Thymus (tissue), 11 donors: ENCODE measurements around the gene MUC20. TPM values are rescaled to one million over a fixed set of nuclear protein-coding genes. Genes with fewer than 3 reads are reported as not detected.
"Not testable (repeated sequence)": the region's sequence is repeated elsewhere in the genome, so short reads cannot be mapped to it uniquely, and the experiment has no call there.

Experiments used
- DNase-seq, 9 donors: peaks; one replicate each; pipeline ENCODE4 v3.0.0-alpha.2; 2013; ENCODE audit warnings: low spot score in 9 of 9, low read depth in 6 of 9, missing footprints in 1 of 9
- H3K27ac ChIP-seq, 2 donors: one replicate each; pipeline ENCODE4 v1.5.1; 2013; ENCODE audit warnings: control low read depth in 1 of 2, low read depth in 1 of 2, low read length in 1 of 2, mild to moderate bottlenecking in 1 of 2, moderate library complexity in 1 of 2
- H3K27me3 ChIP-seq, 2 donors: one replicate each; pipeline ENCODE4 v1.5.1; 2013; ENCODE audit warnings: low read length in 1 of 2; ENCODE audit not compliant: control insufficient read depth in 2 of 2, insufficient read depth in 1 of 2
- H3K36me3 ChIP-seq, 2 donors: one replicate each; pipeline ENCODE4 v1.5.1; 2013; ENCODE audit warnings: low read length in 1 of 2, mild to moderate bottlenecking in 1 of 2, moderate library complexity in 1 of 2; ENCODE audit not compliant: control insufficient read depth in 2 of 2, insufficient read depth in 2 of 2
- H3K4me1 ChIP-seq, 2 donors: one replicate each; pipeline ENCODE4 v1.5.1; 2013; ENCODE audit warnings: low read length in 2 of 2; ENCODE audit not compliant: control insufficient read depth in 2 of 2, insufficient read depth in 2 of 2
- H3K4me3 ChIP-seq, 2 donors: one replicate each; pipeline ENCODE4 v1.5.1; 2013; ENCODE audit warnings: low read length in 2 of 2, control low read depth in 1 of 2, mild to moderate bottlenecking in 1 of 2
- H3K9me3 ChIP-seq, 2 donors: one replicate each; pipeline ENCODE4 v1.5.1; 2013; ENCODE audit warnings: low read length in 1 of 2, mild to moderate bottlenecking in 1 of 2; ENCODE audit not compliant: control insufficient read depth in 2 of 2, insufficient read depth in 1 of 2
- WGBS: extraction: QIAGEN DNeasy Blood & Tissue Kit; methylation state at CpG from one replicate; pipeline ENCODE4 v1.1.7; 2013; 5-methylcytosine and 5-hydroxymethylcytosine counted together
- polyA plus RNA-seq: library from polyadenylated mRNA; stranded (reverse); fragments of 200-250 nt; gene quantifications from one replicate; pipeline ENCODE4 v1.2.3, GENCODE V29; 2013
- total RNA-seq: library from RNA; stranded (reverse); fragments of 120-200 nt; gene quantifications from one replicate; pipeline ENCODE4 v1.2.4, GENCODE V29; 2013
- donor health status: healthy.

MUC20 gene
- total and polyA plus RNA-seq, 2 donors = 1.2 to 5.7 TPM

- DNase-seq = no peak
- no peaks in the 10 kb centered on the region for H3K36me3 ChIP-seq
- no peaks in the 10 kb centered on the region for H3K4me1 ChIP-seq
- peaks cover 0 to 8% of the 10 kb centered on the region in 2 donors for H3K27me3 ChIP-seq
- peaks cover 0 to 6% of the 10 kb centered on the region in 2 donors for H3K9me3 ChIP-seq
- 97% methylated on average over 10 of the region's 10 CpGs for WGBS
- H3K27ac ChIP-seq = no peak overlapping the region
- no peak overlapping the region for H3K4me3 ChIP-seq
Observed at GRCh38 chr3:195769551-195769950, 48.8 kb downstream of the MUC20 start.

GRCh38 chr3:195770081-195770840, 49.5 kb downstream of the MUC20 start:
- no peak for DNase-seq
- H3K9me3 ChIP-seq = peaks cover 0 to 6% of the 10 kb centered on the region in 2 donors
- peaks cover 0 to 2% of the 10 kb centered on the region in 2 donors for H3K27me3 ChIP-seq
- no peaks in the 10 kb centered on the region for H3K4me1 ChIP-seq
- H3K36me3 ChIP-seq = no peaks in the 10 kb centered on the region
- H3K27ac ChIP-seq = no peak overlapping the region
- WGBS = 91% methylated on average over 16 of the region's 16 CpGs
- H3K4me3 ChIP-seq = no peak overlapping the region

- WGBS = 95% methylated on average over 24 of the region's 28 CpGs
- H3K9me3 ChIP-seq, H3K4me1 ChIP-seq, H3K27ac ChIP-seq, H3K4me3 ChIP-seq, DNase-seq, H3K27me3 ChIP-seq, H3K36me3 ChIP-seq: not testable (repeated sequence)
Observed at GRCh38 chr3:195770841-195771645, 50.3 kb downstream of the MUC20 start.

- H3K4me1 ChIP-seq = no peaks in the 10 kb centered on the region
- no peaks in the 10 kb centered on the region for H3K27me3 ChIP-seq
- peaks cover 0 to under 1% of the 10 kb centered on the region in 2 donors for H3K9me3 ChIP-seq
- H3K36me3 ChIP-seq = no peaks in the 10 kb centered on the region
- H3K4me3 ChIP-seq = no peak overlapping the region
- H3K27ac ChIP-seq = no peak overlapping the region
- 95% methylated on average over 14 of the region's 14 CpGs for WGBS
- DNase-seq = no peak
Observed at GRCh38 chr3:195771646-195772300, 51.0 kb downstream of the MUC20 start.

- Histone ChIP-seq H3K27me3 (no peaks in the 10 kb centered on the region), H3K27ac (no peak overlapping the region), H3K4me1 (no peaks in the 10 kb centered on the region), H3K4me3 (no peak overlapping the region), H3K36me3 (no peaks in the 10 kb centered on the region), H3K9me3 (peaks cover 0 to 9% of the 10 kb centered on the region in 2 donors)
- WGBS = 96% methylated on average over 23 of the region's 23 CpGs
- no peak for DNase-seq
Observed at GRCh38 chr3:195773956-195774537, 53.3 kb downstream of the MUC20 start.

- no peaks in the 10 kb centered on the region for H3K4me1 ChIP-seq
- no peak overlapping the region for H3K4me3 ChIP-seq
- no peak overlapping the region for H3K27ac ChIP-seq
- no peaks in the 10 kb centered on the region for H3K27me3 ChIP-seq
- WGBS = 41% methylated on average over 13 of the region's 13 CpGs
- DNase-seq = peak in 1 of 9 donors; percentile 38
- H3K9me3 ChIP-seq = peaks cover 0 to 9% of the 10 kb centered on the region in 2 donors
- H3K36me3 ChIP-seq = no peaks in the 10 kb centered on the region
Observed at GRCh38 chr3:195774917-195775316, 54.1 kb downstream of the MUC20 start.

GRCh38 chr3:195777975-195778374, 57.2 kb downstream of the MUC20 start:
- Histone ChIP-seq H3K9me3 (peaks cover 3 to 14% of the 10 kb centered on the region in 2 donors), H3K4me3 (no peak overlapping the region)
- 88% methylated on average over 11 of the region's 11 CpGs for WGBS

GRCh38 chr3:195781236-195781635, 60.5 kb downstream of the MUC20 start:
- H3K36me3 ChIP-seq, H3K27me3 ChIP-seq, H3K27ac ChIP-seq, H3K4me3 ChIP-seq, DNase-seq, H3K4me1 ChIP-seq: not testable (repeated sequence)
- H3K9me3 ChIP-seq = peaks cover 3 to 29% of the 10 kb centered on the region in 2 donors
- WGBS = 82% methylated on average over 12 of the region's 12 CpGs

More at GRCh38 chr3:195777975-195778374, 57.2 kb downstream of the MUC20 start:
- Histone ChIP-seq H3K36me3 (no peaks in the 10 kb centered on the region), H3K27ac (no peak overlapping the region), H3K27me3 (no peaks in the 10 kb centered on the region), H3K4me1 (no peaks in the 10 kb centered on the region)
- DNase-seq = no peak
